ENCODE results near the gene PAX6.

Gene PAX6

GRCh38 chr11:31779374-31779791 is 31.7 kb downstream of the PAX6 start:
- TF ChIP-seq PKNOX1 (IDR thresholded peaks at IDR 0.05) (no peak), FOXM1 (IDR thresholded peaks at IDR 0.05; ENCODE audit: borderline replicate concordance) (no peak), ZNF384 (IDR thresholded peaks at IDR 0.05) (no peak), BHLHE40 (IDR thresholded peaks at IDR 0.05; ENCODE audit: borderline replicate concordance) (no peak), TARDBP (IDR thresholded peaks at IDR 0.05) (no peak), FOXK2 (IDR thresholded peaks at IDR 0.05) (no peak), L3MBTL2 (conservative IDR thresholded peaks at IDR 0.05) (no peak), ARNT (IDR thresholded peaks at IDR 0.05) (no peak), HDGF (IDR thresholded peaks at IDR 0.05; ENCODE audit: borderline replicate concordance) (no peak), FOXA1 (IDR thresholded peaks at IDR 0.05) (no peak), SUZ12 (IDR thresholded peaks at IDR 0.05) (no peak), NFRKB (IDR thresholded peaks at IDR 0.05) (no peak), ELF4 (IDR thresholded peaks at IDR 0.05) (no peak), LEF1 (IDR thresholded peaks at IDR 0.05; ENCODE audit: borderline replicate concordance) (no peak), CTBP1 (IDR thresholded peaks at IDR 0.05; ENCODE audit: borderline replicate concordance) (no peak), SP1 (IDR thresholded peaks at IDR 0.05) (no peak)

GRCh38 chr11:31772412-31772811 is 38.7 kb downstream of the PAX6 start:
- DNase-seq (ENCODE audit: extremely low spot score), result no peak
- ChIA-PET POLR2A (no interaction called here), CTCF (no interaction called here)
- TF ChIP-seq LEF1 (IDR thresholded peaks at IDR 0.05; ENCODE audit: borderline replicate concordance), result no peak
- no peak for TF ChIP-seq CTBP1 (IDR thresholded peaks at IDR 0.05; ENCODE audit: borderline replicate concordance)
- TF ChIP-seq ZNF384 (IDR thresholded peaks at IDR 0.05), result no peak
- TF ChIP-seq NFRKB (IDR thresholded peaks at IDR 0.05), result no peak
- TF ChIP-seq BHLHE40 (IDR thresholded peaks at IDR 0.05; ENCODE audit: borderline replicate concordance), result no peak
- TF ChIP-seq ELF4 (IDR thresholded peaks at IDR 0.05), result no peak
- no peak for TF ChIP-seq PKNOX1 (IDR thresholded peaks at IDR 0.05)
- TF ChIP-seq HDGF (IDR thresholded peaks at IDR 0.05; ENCODE audit: borderline replicate concordance), result no peak
- TF ChIP-seq ARNT (IDR thresholded peaks at IDR 0.05), result no peak
- TF ChIP-seq L3MBTL2 (conservative IDR thresholded peaks at IDR 0.05), result no peak
- TF ChIP-seq FOXK2 (IDR thresholded peaks at IDR 0.05), result no peak
- no peak for TF ChIP-seq FOXM1 (IDR thresholded peaks at IDR 0.05; ENCODE audit: borderline replicate concordance)
- no peak for TF ChIP-seq SP1 (IDR thresholded peaks at IDR 0.05)
- no peak for TF ChIP-seq SUZ12 (IDR thresholded peaks at IDR 0.05)

More at GRCh38 chr11:31779374-31779791, 31.7 kb downstream of the PAX6 start:
- no peak for DNase-seq (ENCODE audit: extremely low spot score)
- ChIA-PET POLR2A (no interaction called here), CTCF (no interaction called here)

DNA sequence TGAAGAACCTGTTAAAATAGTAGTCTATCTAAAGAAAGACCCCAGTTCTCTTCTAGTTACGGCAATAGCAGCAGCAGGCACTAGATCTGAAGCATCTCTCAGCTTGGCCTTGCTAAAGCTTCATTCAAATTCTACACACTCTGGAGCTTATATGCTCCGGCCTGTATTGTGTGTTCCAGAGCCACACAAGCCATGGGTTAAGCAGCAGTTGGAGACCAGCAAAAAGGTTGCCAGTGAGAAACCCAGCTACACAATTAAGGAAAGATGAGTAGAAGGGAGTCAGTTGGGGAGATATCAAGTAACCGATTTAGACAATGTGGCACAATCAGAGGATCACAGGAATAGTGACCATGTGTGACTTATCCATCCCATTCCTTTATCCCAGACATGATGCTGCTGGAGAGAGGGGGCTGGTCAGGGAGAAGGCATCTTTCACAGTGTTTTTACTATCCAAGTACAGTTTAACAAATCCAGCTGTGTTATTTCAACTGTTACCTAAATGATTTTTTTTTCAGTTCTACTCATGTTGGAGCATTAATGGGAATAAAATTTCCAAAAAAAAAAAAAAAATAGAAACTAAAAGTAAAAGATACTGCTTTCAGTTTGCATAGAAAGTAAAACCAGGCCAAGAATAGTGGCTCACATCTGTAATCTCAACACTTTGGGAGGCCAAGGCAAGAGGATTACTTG is 41.0 kb downstream of the PAX6 start:
- ChIA-PET CTCF (no interaction called here), POLR2A (no interaction called here)
- TF ChIP-seq SUZ12 (IDR thresholded peaks at IDR 0.05), result no peak
- no peak for TF ChIP-seq L3MBTL2 (conservative IDR thresholded peaks at IDR 0.05)
- TF ChIP-seq ARNT (IDR thresholded peaks at IDR 0.05), result no peak
- no peak for TF ChIP-seq ZNF384 (IDR thresholded peaks at IDR 0.05)
- TF ChIP-seq SP1 (IDR thresholded peaks at IDR 0.05), result no peak
- TF ChIP-seq LEF1 (IDR thresholded peaks at IDR 0.05; ENCODE audit: borderline replicate concordance), result no peak
- no peak for TF ChIP-seq FOXM1 (IDR thresholded peaks at IDR 0.05; ENCODE audit: borderline replicate concordance)
- TF ChIP-seq PKNOX1 (IDR thresholded peaks at IDR 0.05), result no peak
- TF ChIP-seq FOXA1 (IDR thresholded peaks at IDR 0.05), result no peak
- TF ChIP-seq HDGF (IDR thresholded peaks at IDR 0.05; ENCODE audit: borderline replicate concordance), result no peak
- no peak for TF ChIP-seq CTBP1 (IDR thresholded peaks at IDR 0.05; ENCODE audit: borderline replicate concordance)
- TF ChIP-seq BHLHE40 (IDR thresholded peaks at IDR 0.05; ENCODE audit: borderline replicate concordance), result no peak
- TF ChIP-seq FOXK2 (IDR thresholded peaks at IDR 0.05), result no peak
- TF ChIP-seq NFRKB (IDR thresholded peaks at IDR 0.05), result no peak
- TF ChIP-seq ELF4 (IDR thresholded peaks at IDR 0.05), result no peak
- TF ChIP-seq TARDBP (IDR thresholded peaks at IDR 0.05), result no peak
- DNase-seq (ENCODE audit: extremely low spot score), result no peak

- POLR2A ChIA-PET, result no interaction called here
- DNase-seq (ENCODE audit: extremely low spot score), result no peak
- TF ChIP-seq LEF1 (IDR thresholded peaks at IDR 0.05; ENCODE audit: borderline replicate concordance), result no peak
- CTCF ChIA-PET, result no interaction called here
Observed at GRCh38 chr11:31768749-31769640, 42.1 kb downstream of the PAX6 start.

DNA sequence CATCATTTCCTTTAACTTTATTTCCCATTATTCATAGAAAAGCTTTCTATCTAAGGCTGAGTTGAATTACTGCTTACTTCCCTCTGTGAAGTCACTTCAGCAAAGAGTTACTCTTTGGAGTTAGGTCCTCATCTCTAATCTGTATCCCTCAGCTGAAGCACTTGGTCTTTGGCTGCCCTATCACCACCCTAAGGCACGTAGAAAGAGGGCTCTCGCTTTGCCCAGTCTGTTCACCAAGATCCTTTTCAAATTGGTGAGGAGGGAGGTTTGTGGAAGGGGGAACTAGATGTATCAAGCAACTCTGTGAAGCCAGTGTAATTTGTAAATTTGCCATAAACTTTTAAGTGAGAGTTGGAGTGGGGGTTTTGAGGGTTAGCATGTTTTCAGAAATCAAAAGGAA is 43.4 kb downstream of the PAX6 start:
- ChIA-PET CTCF (interaction anchor here (0.6 kb wide), 2 partner anchors 137 to 191 kb away, joined by 4 to 7 read pairs; no protein-coding TSS in a partner anchor), POLR2A (no interaction called here)
- DNase-seq (ENCODE audit: extremely low spot score), result no peak
- TF ChIP-seq FOXA1 (IDR thresholded peaks at IDR 0.05), result no peak
- TF ChIP-seq NFRKB (IDR thresholded peaks at IDR 0.05), result no peak
- no peak for TF ChIP-seq L3MBTL2 (conservative IDR thresholded peaks at IDR 0.05)
- no peak for TF ChIP-seq CTBP1 (IDR thresholded peaks at IDR 0.05; ENCODE audit: borderline replicate concordance)
- TF ChIP-seq ARNT (IDR thresholded peaks at IDR 0.05), result no peak
- TF ChIP-seq SP1 (IDR thresholded peaks at IDR 0.05), result no peak
- TF ChIP-seq TARDBP (IDR thresholded peaks at IDR 0.05), result no peak
- no peak for TF ChIP-seq PKNOX1 (IDR thresholded peaks at IDR 0.05)
- no peak for TF ChIP-seq SUZ12 (IDR thresholded peaks at IDR 0.05)
- no peak for TF ChIP-seq HDGF (IDR thresholded peaks at IDR 0.05; ENCODE audit: borderline replicate concordance)
- no peak for TF ChIP-seq ZNF384 (IDR thresholded peaks at IDR 0.05)
- TF ChIP-seq FOXK2 (IDR thresholded peaks at IDR 0.05), result no peak
- no peak for TF ChIP-seq LEF1 (IDR thresholded peaks at IDR 0.05; ENCODE audit: borderline replicate concordance)
- TF ChIP-seq BHLHE40 (IDR thresholded peaks at IDR 0.05; ENCODE audit: borderline replicate concordance), result no peak
- TF ChIP-seq ELF4 (IDR thresholded peaks at IDR 0.05), result no peak
